ENCODE measurements around the gene TBC1D22A.

GRCh38 chr22:46809153-46809885, 46.9 kb downstream of the TBC1D22A start:
- TF ChIP-seq CTCF (IDR thresholded peaks at IDR 0.05) (no peak), POLR2A (IDR thresholded peaks at IDR 0.05) (no peak)
